Type B pancreatic cell (in vitro differentiated cells): ENCODE data around the gene PMS2. TPM values are rescaled to one million over a fixed set of nuclear protein-coding genes. Genes with fewer than 3 reads are reported as not detected.

Experiments used
- DNase-seq: peaks from one replicate; pipeline ENCODE4 v3.0.0; 2021; ENCODE audit warnings: mixed read lengths; ENCODE audit not compliant: unreplicated experiment; ENCODE audit errors: extremely low spot score
- H3K27ac Mint-ChIP-seq: 2 replicates; pipeline ENCODE4 v1.8.0; 2021; ENCODE audit warnings: mild to moderate bottlenecking, mixed read lengths
- H3K27me3 Mint-ChIP-seq: 2 replicates; pipeline ENCODE4 v1.8.0; 2021; ENCODE audit warnings: mixed read lengths
- H3K36me3 Mint-ChIP-seq: 2 replicates; pipeline ENCODE4 v1.8.0; 2021; ENCODE audit warnings: mixed read lengths
- H3K4me1 Mint-ChIP-seq: one replicate; pipeline ENCODE4 v1.8.0; 2021; ENCODE audit warnings: mixed read lengths; ENCODE audit not compliant: unreplicated experiment
- H3K4me3 Mint-ChIP-seq: 2 replicates; pipeline ENCODE4 v1.8.0; 2021; ENCODE audit warnings: mild to moderate bottlenecking, mixed read lengths
- H3K9me3 Mint-ChIP-seq: 2 replicates; pipeline ENCODE4 v1.8.0; 2021; ENCODE audit warnings: mixed read lengths
- total RNA-seq: library from RNA; stranded (reverse); gene quantifications from 2 replicates; pipeline ENCODE4 v1.2.1, GENCODE V29; 2021; ENCODE audit warnings: low replicate concordance
- TF ChIP-seq, protein P1 (sequence below): fragments of 200-600 bp; sonication (generic); conservative IDR thresholded peaks from 2 replicates; pipeline ENCODE4 v1.5.0; 2021; ENCODE audit warnings: antibody characterized with exemption, mild to moderate bottlenecking

Gene PMS2
- total RNA-seq, 1 donor from 2014 or later: 20.6 TPM

DNA sequence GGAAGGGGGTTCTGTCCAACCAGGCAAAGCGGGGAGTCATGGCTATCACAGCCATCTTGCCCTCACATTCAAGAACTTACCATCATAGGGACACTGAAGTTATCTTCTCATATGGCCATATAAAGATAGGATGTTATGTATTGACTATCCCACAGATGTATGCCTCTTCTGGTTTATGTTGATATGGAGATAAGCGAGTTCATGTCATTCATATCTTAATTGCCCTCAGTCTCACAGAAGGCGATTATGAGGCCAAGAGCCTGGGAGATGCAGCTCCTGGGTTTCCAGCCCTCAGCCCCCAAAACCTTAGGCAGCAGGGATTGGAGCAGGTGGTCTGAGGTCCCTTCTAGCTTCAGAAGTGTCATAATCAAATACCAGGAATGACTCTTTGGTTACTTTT lies 13.9 kb upstream of the PMS2 start:
- H3K36me3 Mint-ChIP-seq: peaks cover 58% of the 10 kb centered on the region
- TF ChIP-seq, protein P1, sequence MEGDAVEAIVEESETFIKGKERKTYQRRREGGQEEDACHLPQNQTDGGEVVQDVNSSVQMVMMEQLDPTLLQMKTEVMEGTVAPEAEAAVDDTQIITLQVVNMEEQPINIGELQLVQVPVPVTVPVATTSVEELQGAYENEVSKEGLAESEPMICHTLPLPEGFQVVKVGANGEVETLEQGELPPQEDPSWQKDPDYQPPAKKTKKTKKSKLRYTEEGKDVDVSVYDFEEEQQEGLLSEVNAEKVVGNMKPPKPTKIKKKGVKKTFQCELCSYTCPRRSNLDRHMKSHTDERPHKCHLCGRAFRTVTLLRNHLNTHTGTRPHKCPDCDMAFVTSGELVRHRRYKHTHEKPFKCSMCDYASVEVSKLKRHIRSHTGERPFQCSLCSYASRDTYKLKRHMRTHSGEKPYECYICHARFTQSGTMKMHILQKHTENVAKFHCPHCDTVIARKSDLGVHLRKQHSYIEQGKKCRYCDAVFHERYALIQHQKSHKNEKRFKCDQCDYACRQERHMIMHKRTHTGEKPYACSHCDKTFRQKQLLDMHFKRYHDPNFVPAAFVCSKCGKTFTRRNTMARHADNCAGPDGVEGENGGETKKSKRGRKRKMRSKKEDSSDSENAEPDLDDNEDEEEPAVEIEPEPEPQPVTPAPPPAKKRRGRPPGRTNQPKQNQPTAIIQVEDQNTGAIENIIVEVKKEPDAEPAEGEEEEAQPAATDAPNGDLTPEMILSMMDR: no peak

DNA sequence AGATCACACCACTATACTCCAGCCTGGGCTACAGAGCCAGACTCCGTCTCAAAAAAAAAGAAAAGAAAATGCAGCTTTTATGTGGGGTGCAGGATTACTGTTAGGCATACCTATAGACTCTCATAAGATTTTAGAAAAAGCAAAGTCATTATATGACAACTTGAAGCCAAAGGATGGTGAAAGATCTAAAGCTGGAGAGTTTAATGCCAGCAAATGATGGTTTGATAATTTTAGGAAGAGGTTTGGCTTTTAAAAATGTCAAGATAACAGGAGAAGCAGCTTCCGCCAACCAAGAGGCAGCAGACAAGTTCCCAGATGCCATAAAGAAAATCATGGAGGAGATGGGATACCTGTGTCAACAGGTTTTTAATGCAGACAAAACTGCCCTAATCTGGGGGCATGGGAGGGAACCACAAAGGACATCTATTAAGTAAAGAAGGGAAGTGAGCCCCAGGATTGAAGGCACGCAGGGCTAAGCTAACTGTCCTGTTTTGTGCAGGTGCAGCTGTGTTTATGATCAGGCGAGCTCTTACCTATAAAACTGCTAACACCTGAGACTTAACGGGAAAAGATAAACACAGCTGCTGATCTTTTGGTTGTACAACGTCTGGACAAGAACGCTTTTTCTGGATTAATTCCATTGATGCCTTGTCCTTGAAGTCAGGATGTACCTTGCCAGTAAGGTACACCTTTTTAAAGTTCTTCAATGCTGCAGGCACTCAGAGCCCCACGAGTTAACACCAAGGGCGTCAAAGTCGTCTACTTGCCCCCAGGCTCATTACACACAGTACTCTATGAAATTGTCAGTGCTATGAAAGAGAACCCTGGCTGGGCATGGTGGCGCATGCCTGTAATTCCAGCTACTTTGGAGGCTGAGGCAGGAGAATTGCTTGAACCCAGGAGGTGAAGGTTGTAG lies 11.8 kb upstream of the PMS2 start:
- no peaks in the 10 kb centered on the region for H3K9me3 Mint-ChIP-seq
- no peaks in the 10 kb centered on the region for H3K27me3 Mint-ChIP-seq
- peaks cover 48% of the 10 kb centered on the region for H3K36me3 Mint-ChIP-seq
- H3K4me1 Mint-ChIP-seq: no peaks in the 10 kb centered on the region
- TF ChIP-seq, protein P1: no peak
- peak overlapping the region; percentile 96 for H3K27ac Mint-ChIP-seq
- DNase-seq: no peak
- no peak overlapping the region for H3K4me3 Mint-ChIP-seq

More for the DNA sequence above, 13.9 kb upstream of the PMS2 start:
- Mint-ChIP-seq H3K9me3 (no peaks in the 10 kb centered on the region), H3K4me3 (no peak overlapping the region), H3K4me1 (no peaks in the 10 kb centered on the region), H3K27ac (no peak overlapping the region), H3K27me3 (no peaks in the 10 kb centered on the region)
- no peak for DNase-seq

DNA sequence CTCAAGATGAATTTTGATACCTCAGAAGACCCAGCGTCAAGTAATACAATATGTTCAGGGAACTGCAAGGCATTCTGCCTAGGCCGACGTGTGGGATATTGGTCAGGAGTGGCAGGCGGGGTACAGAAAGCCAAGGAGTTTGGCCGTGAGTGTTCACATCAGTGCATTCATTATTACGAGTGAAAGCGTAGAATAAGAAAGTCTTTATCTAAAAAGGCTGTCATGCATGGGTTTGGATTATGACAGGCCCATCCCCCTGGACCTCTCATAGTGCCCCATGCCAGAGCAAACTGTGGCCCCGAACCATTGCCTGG lies 7.8 kb upstream of the PMS2 start:
- Mint-ChIP-seq H3K9me3 (no peaks in the 10 kb centered on the region), H3K4me1 (peaks cover 15% of the 10 kb centered on the region), H3K27ac (peak overlapping the region; percentile 81), H3K36me3 (peaks cover 28% of the 10 kb centered on the region), H3K27me3 (no peaks in the 10 kb centered on the region), H3K4me3 (no peak overlapping the region)
- DNase-seq: no peak
- TF ChIP-seq, protein P1: no peak

DNA sequence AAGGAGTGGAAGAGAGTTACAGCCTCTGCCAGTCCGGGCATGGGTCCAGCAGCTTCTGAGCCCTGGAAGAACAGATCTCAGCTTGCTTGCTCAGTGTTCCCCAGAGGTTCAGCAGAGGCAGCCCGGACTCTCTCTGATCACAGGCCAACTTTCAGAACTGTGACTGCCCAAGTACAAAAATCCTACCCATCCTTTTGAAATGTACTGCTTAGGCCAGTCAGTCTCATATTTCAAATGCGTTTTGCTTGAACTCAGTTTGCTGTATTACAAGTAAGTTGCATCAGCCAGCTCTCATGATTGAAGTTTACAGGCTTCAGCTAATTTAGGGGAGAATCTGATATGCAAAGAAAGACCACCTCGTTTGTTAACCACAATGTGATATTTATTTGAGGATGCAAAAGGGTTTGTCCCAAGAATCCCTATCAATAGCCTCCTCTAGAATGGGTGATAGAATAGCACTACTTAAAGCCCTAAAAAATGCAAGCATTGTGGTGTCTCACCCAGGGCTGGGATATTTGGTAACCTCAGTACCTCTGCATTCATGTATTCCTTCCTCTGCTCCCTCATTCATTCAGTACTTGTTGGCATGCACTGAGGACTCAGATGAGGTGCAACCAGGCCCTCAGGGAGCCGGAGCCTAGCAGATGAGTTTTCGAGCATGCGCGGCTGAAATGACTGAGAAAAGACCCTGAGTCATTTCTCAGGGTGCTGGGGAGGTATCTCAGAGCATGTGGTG lies 7.2 kb upstream of the PMS2 start:
- H3K9me3 Mint-ChIP-seq: no peaks in the 10 kb centered on the region
- H3K4me3 Mint-ChIP-seq: no peak overlapping the region
- TF ChIP-seq, protein P1: no peak
- peaks cover 27% of the 10 kb centered on the region for H3K36me3 Mint-ChIP-seq
- H3K27me3 Mint-ChIP-seq: no peaks in the 10 kb centered on the region
- H3K27ac Mint-ChIP-seq: peak overlapping the region; percentile 81
- peaks cover 20% of the 10 kb centered on the region for H3K4me1 Mint-ChIP-seq
- DNase-seq: no peak

DNA sequence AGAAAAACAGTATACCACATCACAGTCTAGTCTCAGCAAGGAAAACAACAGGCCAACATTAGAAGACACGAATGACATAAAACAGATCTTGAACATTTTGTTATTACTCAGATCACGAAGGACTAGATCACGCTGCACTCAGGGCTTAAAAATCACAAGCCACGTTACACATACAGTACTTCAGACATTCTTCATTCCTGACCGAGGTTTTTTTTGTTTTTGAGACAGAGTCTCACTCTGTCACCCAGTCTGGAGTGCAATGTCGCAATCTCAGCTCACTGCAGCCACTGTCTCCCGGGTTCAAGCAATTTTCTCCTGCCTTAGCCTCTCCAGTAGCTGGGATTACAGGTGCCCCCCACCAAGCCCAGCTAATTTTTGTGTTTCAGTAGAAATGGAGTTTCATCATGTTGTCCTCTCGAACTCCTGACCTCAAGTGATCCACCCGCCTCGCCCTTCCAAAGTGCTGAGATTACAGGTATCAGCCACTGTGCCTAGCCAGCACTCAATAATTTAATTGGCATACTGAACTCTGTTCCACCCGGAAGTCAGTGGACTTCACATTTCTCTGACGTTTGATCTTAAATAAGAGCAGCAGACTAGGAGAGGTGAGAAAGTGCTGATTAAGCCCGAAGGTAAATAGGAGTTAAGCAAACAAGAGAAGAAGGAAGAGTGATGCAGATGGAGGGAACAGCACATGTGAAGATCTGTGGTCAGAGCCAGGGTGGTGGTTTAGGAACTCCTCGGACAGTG lies 3.7 kb upstream of the PMS2 start:
- no peaks in the 10 kb centered on the region for H3K27me3 Mint-ChIP-seq
- H3K27ac Mint-ChIP-seq: peak overlapping the region; percentile 97
- TF ChIP-seq, protein P1: no peak
- H3K9me3 Mint-ChIP-seq: no peaks in the 10 kb centered on the region
- H3K4me1 Mint-ChIP-seq: peaks cover 30% of the 10 kb centered on the region
- DNase-seq: no peak
- H3K4me3 Mint-ChIP-seq: peak overlapping the region; percentile 54
- peaks cover 13% of the 10 kb centered on the region for H3K36me3 Mint-ChIP-seq
